D721Med (cell line): Measurements from ENCODE around the gene GPR62.
"Not testable (repeated sequence)": the region's sequence is repeated elsewhere in the genome, so short reads cannot be mapped to it uniquely, and the experiment has no call there.

Experiments used
- DNase-seq: peaks from one replicate; pipeline ENCODE4 v3.0.0; 2011; ENCODE audit warnings: low spot score; ENCODE audit not compliant: insufficient read length
- FAIRE-seq: peaks from 2 replicates; lab custom pipeline; 2011; peaks lifted over from hg19 to GRCh38; lab: Jason Lieb, UNC
- TF ChIP-seq, protein P1 (sequence below): IDR thresholded peaks from 2 replicates; pipeline ENCODE4 v1.5.1; 2012; ENCODE audit warnings: mild to moderate bottlenecking, control low read depth; ENCODE audit not compliant: insufficient read depth; ENCODE audit errors: missing control alignments

Gene GPR62, protein sequence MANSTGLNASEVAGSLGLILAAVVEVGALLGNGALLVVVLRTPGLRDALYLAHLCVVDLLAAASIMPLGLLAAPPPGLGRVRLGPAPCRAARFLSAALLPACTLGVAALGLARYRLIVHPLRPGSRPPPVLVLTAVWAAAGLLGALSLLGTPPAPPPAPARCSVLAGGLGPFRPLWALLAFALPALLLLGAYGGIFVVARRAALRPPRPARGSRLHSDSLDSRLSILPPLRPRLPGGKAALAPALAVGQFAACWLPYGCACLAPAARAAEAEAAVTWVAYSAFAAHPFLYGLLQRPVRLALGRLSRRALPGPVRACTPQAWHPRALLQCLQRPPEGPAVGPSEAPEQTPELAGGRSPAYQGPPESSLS

DNA sequence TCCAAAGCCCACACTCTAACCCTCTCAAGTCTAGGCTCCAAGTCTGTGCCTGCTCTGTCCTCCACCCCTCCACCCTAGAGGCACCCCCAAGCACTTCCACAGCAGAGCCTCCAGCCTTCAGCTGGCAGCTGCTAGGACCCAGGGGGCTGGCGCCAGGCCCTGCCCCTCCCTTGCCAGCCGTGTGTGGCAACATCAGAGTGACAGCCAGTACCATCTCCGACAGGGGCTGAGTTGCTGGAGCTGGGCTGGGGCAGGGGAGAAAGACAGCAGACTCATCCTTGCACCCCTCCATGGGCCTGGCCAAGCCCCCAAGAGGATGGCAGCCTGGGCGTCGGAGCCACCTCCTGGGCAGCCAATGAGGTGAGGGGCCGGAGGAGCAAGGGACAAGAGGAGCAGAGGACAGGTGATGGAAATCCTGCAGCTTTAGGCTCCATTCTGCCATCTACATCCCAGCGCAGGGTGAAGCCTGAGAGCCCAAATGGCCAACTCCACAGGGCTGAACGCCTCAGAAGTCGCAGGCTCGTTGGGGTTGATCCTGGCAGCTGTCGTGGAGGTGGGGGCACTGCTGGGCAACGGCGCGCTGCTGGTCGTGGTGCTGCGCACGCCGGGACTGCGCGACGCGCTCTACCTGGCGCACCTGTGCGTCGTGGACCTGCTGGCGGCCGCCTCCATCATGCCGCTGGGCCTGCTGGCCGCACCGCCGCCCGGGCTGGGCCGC, at the start of gene GPR62:
Gene GPR62 (plus strand): TSS at position 207 of the 718 bp plus-strand sequence. CDS start 272 bp downstream, at position 479.
- FAIRE-seq: no peak
- DNase-seq: no peak
- TF ChIP-seq, protein P1, sequence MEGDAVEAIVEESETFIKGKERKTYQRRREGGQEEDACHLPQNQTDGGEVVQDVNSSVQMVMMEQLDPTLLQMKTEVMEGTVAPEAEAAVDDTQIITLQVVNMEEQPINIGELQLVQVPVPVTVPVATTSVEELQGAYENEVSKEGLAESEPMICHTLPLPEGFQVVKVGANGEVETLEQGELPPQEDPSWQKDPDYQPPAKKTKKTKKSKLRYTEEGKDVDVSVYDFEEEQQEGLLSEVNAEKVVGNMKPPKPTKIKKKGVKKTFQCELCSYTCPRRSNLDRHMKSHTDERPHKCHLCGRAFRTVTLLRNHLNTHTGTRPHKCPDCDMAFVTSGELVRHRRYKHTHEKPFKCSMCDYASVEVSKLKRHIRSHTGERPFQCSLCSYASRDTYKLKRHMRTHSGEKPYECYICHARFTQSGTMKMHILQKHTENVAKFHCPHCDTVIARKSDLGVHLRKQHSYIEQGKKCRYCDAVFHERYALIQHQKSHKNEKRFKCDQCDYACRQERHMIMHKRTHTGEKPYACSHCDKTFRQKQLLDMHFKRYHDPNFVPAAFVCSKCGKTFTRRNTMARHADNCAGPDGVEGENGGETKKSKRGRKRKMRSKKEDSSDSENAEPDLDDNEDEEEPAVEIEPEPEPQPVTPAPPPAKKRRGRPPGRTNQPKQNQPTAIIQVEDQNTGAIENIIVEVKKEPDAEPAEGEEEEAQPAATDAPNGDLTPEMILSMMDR: no peak

DNA sequence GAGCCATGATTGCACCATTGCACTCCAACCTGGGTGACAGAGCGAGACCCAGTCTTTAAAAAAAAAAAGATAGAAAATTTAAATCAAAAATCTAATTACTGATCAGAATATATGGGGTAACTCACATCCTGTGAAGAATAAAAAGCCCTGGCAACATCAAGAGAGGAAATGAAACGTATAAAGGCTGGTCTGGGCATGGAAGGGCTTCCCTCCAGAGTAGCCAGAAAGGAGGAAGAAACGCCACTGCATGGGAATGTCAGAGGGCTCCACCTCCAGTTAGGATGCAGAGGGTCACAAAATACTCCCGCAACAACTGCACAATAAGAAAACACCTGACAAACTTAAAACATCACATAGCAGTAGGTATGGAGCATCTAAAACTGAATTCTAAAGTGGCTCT, 47.2 kb upstream of the GPR62 start:
- TF ChIP-seq, protein P1: no peak
- DNase-seq (no peak), FAIRE-seq (no peak)

DNA sequence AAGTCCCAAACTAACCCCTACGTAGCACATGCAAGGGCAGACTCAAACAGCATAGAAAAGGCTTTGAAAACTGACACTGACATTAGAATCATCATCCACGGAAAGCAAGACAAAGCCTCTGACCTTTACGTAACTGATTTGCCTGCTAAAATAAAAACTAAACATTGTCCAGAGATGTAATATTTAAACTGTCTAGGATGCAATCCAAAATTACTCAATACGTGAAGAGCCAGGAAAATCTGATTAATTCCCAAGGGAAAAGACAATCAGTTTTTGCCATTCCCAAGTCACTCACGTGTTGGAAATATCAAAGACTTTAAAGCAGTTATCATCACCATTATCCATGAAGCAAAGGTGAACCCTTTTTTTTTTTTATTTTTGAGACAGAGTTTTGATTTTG, 38.8 kb upstream of the GPR62 start:
- TF ChIP-seq, protein P1: no peak
- DNase-seq: no peak
- FAIRE-seq: no peak

DNA sequence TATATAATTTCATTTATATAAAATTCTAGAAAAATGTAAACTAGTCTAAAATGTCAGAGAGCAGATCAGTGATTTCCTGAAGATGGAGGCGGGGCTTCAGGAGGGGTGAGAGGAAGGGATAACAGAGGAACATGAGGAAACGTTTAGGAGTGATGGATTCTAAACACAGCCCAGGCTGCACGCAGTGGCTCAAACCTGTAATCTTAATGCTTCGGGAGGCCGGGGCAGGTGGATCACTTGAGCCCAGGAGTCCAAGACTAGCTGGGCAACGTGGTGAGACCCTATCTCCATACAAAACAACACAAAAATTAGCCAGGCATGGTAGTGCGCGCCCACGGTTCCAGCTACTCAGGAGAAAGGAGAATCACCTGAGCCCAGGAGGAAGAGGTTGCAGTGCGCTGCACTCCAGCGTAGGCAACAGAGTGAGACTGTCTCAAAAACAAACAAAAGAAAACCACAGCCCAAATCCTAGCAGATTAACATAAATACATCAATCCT, 34.1 kb upstream of the GPR62 start:
- FAIRE-seq (no peak), DNase-seq (no peak)
- TF ChIP-seq, protein P1: no peak

DNA sequence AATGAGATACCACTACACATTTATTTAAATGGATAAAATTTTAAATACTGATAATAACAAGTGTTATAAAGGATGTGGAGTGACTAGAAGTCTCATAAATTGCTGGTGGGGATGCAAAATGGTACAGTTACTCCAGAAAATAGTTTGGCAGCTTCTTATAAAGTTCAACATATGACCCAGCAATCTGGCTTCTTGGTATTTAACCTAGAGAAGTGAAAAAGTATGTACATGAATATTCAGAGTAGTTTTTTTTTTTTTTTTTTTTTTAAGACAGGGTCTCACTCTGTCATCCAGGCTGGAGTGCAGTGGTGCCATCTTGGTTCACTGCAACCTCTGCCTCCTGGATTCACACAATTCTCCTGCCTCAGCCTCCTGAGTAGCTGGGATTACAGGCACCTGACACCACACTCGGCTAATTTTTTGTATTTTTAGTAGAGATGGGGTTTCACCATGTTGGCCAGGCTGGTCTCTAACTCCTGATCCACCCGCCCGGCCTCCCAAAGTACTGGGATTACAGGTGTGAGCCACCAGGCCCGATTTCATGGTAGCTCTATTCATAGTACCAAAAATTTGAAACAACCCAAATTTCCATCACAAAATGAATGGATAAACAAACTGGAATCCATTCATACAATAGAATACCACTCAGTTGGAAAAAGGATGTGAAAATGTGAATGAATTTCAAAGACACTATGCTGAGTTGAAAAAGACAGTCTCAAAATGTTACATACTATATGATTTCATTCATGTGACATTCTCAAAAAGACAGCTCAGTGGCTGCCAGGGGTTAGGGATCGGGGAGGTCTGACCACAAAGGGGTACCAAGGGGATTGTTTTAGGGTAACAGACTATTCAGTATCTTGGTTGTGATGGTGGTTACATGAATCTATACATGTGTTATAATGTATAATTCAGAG, 27.9 kb upstream of the GPR62 start:
- no peak for DNase-seq
- no peak for FAIRE-seq
- TF ChIP-seq, protein P1: no peak

DNA sequence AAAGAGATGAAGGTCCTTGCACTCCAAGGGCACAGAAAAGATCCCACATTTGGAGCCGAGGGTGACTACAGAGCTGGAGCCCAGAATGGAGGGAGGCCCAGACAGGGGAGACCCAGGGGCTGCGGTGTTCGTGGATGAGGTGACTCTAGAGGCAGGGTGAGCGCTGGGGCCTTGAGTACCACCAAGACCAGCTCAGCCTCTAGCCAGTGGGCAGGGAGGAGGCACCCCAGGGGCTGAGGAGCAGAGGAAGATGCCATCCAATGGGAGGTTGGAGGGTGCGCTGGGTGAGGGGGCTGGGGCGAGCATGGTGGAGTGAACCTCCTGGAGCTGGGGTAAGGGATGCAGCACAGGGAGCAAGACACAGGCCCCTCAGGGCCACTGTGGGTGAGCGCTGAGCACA, 26.7 kb upstream of the GPR62 start:
- TF ChIP-seq, protein P1: no peak
- no peak for DNase-seq
- FAIRE-seq: no peak

DNA sequence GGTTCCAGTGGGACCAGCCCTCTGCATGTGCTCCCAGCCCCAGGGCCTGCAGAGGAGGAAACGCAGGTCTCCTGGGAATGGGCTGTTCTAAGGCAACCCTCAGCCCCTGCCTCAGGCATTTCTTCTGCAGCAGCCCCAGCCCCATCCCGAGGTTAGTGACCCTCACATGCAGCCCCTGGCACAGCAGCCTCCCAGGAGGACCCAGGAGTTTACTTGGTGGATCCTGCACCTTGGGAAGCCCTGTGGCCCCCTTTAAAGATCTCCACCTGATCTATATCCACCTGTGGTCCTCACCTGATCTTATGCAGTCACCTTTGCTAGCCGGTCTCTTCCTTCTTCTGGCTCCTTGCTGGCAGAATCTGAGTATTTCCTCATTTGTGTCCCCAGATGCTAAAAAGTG, 26.2 kb upstream of the GPR62 start:
- FAIRE-seq: not testable (repeated sequence)

More for the DNA sequence above, 26.2 kb upstream of the GPR62 start:
- DNase-seq: not testable (repeated sequence)
